NCI-H2081 (cell line): ENCODE measurements around the gene TMEM167A.

Experiments
- DNase-seq, 2 experiments: peaks; one replicate each; lab custom pipeline; 2025; lab: John Stamatoyannopoulos, UW

Gene TMEM167A

GRCh38 chr5:83035373-83036100 lies 41.7 kb downstream of the TMEM167A start:
- DNase-seq = peak; percentile 47 to 88

- no peak for DNase-seq
Observed at GRCh38 chr5:83034528-83035207, 42.5 kb downstream of the TMEM167A start.

GRCh38 chr5:83034036-83034435 lies 43.2 kb downstream of the TMEM167A start:
- peak in 1 of 2 experiments; percentile 21 for DNase-seq

GRCh38 chr5:83031381-83031780 lies 45.8 kb downstream of the TMEM167A start:
- no peak for DNase-seq

- DNase-seq = no peak
Observed at GRCh38 chr5:83029912-83030311, 47.3 kb downstream of the TMEM167A start.

- no peak for DNase-seq
Observed at GRCh38 chr5:83026930-83027687, 50.1 kb downstream of the TMEM167A start.

GRCh38 chr5:83026516-83026915 lies 50.7 kb downstream of the TMEM167A start:
- no peak for DNase-seq

GRCh38 chr5:83025690-83026478 lies 51.3 kb downstream of the TMEM167A start:
- no peak for DNase-seq

- DNase-seq = no peak
Observed at GRCh38 chr5:83022334-83022733, 54.9 kb downstream of the TMEM167A start.

GRCh38 chr5:83015676-83016075 lies 61.5 kb downstream of the TMEM167A start:
- no peak for DNase-seq

- DNase-seq = no peak
Observed at GRCh38 chr5:83011985-83012384, 65.2 kb downstream of the TMEM167A start.

- DNase-seq = no peak
Observed at GRCh38 chr5:83009408-83009807, 67.8 kb downstream of the TMEM167A start.

GRCh38 chr5:83007755-83008154 lies 69.4 kb downstream of the TMEM167A start:
- no peak for DNase-seq

- DNase-seq = no peak
Observed at GRCh38 chr5:83006683-83007283, 70.4 kb downstream of the TMEM167A start.

- no peak for DNase-seq
Observed at GRCh38 chr5:83003791-83004190, 73.4 kb downstream of the TMEM167A start.
